Activated CD4-positive, alpha-beta T cell treated with anti-CD3 and anti-CD28 coated beads, Interleukin-2, amount 50 U/mL, for 48 hours (primary cell): ENCODE data around the gene ZNF804B.

Experiments
- DNase-seq, 2 experiments: peaks; one replicate each; pipeline ENCODE4 v3.0.0-alpha.2; 2020

Gene ZNF804B

DNA sequence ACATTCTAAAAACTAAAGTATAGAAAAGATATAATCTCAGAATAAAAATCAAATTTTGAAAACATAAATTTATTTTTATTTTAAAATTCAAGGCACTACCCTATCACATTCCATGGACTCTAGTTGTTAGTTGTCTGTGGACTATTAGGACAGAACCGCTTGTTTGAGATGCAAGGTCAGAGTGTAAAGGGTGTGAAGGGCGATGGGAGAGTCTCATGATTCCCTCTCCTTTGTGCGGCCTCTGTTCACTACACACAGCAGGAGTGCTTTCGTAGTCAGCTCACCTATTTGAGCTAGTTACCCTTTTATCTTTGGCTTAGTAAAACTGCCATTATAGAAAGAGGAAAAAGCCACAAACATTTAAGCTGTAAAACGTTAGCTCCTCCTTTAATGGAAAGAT, 225.8 kb downstream of the ZNF804B start:
- DNase-seq: no peak

DNA sequence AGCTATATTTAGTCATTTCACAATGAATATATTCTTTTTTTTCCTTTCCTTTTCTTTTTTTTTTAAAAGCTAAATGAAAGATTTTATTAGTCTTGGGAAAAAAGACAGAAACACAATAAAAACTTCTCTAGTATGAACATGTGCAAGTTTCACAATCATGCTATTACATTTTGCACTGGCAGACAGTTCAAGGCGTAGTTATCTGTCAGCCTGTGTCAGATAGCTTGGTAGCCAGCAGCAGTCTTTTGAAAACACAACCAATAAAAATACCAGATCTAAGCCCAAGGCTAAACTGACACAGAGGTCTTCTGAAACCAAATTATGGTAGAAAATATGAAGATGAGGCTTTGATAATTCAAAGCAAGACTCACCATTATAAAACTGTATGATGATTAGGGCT, 241.8 kb downstream of the ZNF804B start:
- no peak for DNase-seq

DNA sequence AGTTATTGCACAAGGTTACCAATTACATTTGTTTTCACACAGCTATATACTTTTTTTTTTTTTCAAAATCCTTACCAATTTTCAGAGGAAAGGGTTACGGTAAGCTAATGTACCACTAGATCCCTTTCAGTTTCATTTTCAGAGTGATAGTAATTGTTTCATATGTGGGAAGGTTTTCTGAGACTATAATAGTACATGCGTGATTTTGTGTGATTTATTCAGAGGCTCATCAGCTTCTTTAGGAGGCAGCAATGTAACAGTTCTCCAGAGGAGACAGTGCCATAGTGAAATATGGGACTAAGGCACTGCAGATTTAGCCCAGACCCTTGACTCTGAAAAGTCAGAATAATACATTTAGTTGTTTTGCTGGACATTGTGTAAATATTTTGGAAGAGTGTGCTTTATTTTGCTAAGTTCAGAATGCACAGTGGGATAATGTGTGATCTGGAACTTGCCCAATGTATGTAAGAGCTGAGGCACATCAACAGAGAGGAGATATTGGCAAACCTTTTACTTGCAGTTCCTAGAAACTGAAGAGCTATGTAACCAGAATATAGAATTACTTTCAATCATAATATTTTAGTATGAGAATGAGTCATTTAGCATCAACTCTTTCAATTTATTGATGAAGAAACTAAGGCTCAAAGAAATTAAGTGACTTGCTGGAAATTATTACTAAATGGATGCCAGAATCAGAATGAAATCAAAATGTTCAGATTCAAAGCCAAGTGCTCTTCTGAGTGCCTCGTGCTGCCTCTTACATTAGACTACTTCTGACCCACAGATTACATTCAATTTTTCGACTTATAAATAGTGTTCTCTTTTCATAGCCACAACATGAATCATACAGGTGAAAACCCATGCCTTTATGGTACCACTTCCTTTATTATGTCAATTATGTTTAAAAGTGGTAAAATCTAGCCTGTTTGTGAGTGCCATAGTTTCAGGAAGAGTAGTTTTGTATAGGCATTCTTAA, 243.8 kb downstream of the ZNF804B start:
- DNase-seq: no peak

DNA sequence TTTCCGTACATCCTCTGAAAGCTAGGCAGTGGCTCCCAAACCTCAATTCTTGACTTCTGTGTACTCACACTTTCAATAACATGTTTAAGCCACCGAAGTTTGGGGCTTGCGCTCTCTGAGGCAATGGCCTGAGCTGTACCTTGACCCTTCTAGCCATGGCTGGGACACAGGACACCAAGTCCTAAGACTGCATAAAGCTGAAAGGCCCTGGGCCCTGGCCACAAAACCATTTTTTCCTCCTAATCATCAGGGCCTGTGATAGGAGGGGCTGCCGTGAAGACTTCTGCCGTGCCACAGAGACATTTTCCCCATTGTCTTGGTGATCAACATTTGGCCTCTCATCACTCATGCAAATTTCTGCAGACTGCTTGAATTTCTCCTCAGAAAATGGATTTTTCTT, 252.5 kb downstream of the ZNF804B start:
- DNase-seq: no peak

DNA sequence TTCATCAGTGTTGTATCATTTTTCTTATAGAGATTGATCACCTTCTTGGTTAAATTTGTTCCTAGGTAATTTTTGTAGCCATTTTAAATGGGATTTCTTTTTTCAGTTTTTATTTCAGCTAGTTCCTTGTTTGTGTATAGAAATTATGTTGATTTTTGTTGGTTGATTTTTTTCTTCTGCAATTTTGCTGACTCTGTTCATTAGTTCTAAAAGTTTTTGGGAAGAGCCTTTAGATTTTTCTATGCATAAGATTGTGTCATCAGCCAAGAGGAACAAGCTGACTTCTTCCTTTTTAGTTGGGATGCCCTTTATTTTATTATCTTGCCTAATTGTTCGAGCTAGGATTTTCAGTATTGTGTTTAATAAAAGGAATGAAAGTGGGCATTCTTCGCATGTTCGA, 258.2 kb downstream of the ZNF804B start:
- DNase-seq: no peak

DNA sequence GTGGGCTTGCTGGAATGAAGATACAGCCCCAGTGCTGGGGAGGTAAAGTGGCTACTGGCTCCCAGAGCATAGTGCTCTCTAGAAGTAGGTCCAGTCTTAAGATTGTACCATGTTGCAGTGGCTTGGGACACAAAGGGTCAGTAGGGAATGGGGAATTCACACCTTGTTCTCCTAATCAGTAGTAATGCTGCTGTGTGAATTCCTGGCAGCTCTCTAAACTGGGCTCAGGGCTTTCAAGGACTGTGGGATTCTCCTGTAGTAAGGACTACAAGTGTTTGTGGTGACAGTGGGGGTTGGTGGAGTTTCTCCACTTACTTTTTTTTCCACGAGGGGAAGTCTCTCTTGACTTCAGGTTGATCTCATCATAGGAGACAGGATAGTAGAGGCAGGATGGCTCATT, 262.2 kb downstream of the ZNF804B start:
- DNase-seq: no peak

DNA sequence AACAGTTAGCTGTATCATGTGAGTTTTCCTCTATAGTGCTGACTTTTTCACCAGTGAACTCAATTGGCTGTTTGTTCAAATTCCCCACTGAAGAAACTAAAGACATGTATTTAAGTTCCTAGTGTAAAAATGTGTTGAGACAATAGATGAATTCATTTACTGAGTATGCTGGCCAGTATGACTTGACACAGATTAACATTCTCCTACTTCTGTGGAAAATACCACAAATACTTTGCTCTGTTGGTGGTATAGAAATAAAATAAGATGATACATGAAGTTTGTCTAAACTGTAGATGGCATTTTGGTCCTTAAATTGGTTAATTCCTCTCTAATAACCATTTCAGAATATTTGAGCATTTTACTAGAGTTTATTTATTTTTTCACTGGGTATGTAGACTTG, 263.7 kb downstream of the ZNF804B start:
- DNase-seq: no peak

DNA sequence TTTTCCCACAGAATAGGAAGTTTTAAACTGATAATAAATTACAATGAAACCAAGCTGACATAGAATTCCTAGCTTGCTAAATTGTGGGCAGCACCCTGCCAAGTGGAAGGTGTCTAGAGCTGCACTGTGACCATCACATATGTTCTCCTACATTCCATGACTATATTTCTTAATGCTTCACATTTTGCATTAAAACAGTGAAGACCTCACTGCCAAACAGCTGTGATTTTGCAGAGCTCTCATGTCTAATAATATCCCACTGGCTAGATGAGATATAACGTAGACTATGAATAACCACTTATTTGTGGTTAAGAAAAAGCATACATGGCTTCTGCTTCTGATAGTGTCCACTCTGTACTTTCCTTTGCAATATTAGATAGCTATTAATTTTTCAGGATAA, 264.4 kb downstream of the ZNF804B start:
- no peak for DNase-seq

DNA sequence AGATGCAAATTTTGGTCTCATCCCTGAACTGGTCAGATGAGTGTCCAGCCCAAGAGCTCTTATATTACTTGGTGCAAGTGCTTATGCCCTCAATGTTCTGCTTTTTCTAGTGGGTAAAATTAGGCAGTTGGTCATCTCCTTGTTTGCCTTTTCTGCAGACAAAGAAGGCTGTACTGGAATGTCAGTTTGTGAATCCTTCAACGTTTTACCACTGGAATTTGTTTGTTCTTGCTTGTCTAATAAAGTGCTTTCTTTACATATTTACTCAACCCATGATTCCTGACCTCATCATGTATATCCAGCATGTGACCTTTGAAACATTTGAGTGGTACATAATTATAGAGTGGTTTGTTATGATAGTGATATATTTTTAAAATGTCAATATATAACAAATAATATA, 268.3 kb downstream of the ZNF804B start:
- no peak for DNase-seq

DNA sequence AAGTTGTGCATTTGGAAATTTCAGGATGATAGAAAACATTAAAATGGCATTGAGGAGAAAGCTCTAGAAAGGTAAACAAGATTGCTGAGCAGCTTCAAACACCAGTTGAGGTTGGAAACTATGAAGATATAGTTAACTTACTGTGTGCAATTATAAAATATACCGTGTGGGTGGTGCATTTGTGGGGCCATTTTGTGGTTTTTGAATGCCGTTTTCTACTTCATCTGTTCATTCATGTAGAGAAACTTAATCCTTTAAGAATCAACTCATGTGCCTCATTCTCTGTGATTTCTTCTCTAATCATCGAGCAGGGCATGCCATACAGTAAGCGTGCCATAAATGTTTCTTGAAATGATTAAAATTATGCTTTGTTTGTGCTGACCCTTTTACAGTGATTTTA, 268.8 kb downstream of the ZNF804B start:
- no peak for DNase-seq

DNA sequence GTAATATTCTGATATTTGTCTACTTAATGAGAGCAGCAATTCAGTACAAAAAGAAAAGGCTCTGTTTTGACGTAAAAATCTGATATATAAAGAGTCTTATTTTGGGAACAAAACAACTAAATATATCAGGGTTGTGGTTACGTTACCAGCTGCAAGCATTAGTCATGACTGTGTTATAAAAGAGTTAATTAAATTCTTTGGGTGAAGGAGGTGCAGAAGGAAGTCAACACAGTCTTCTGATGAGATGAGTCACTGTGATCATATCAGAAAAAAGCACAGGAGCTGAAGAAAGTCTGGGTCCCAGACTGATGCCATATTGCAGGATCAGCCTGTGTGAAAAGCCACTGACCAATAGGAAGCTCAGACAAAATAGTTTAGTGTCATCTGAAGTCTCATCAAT, 270.4 kb downstream of the ZNF804B start:
- DNase-seq: no peak

DNA sequence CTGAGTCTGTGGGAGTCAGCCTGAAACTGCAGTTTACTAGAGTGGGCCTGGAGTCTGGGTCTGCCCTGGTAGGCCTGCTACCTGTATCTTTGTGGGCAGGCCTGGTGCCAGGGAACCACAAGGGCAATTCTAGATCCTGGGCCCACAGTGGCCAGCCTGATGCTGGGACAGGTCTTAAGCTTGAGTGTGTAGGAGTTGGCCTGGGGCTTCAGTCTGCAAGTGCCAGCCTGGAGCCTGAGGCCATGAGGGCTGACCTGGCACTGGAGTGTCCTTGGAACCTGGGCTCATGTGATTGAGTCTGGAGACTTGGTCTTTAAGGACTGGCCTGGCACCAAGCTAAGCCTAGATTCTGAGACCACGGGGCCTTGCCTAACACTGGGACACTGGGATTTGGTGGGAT, 281.7 kb downstream of the ZNF804B start:
- DNase-seq: no peak

DNA sequence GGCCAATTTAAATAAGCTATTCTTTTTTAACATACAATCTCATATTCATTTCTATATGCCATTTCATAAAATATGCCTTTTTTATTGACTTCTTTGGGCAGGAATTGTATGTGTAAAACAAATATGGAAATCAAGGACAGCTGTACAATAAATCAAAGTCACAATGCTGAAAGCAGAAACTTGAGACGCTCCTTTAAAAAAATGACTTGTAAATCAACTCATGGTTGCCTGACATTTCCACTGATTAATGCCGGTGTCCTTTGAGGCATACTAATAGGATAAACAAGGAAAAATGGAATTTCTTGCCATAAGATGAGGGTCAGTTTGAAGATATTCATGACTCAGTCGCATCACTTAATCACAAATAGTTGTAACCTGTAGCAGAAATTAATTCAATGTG, 283.4 kb downstream of the ZNF804B start:
- no peak for DNase-seq

DNA sequence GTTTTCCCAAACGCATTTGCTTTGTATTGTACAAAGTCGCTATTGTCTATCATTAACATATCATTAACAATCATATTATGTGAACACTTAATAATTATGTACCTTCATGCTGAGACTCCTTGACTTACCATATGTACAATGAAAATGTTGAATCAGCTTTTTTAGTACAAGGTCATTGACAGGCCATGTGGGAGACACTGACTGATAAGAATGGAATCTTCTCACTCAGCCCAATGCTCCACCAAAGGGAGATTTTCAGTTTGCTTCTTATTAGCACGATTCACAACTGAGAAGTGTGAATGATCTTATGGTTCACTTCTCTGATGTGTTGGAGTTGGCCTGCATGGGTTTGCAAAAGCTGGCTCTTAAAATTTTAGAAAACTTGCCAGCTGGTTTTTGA, 289.5 kb downstream of the ZNF804B start:
- no peak for DNase-seq

DNA sequence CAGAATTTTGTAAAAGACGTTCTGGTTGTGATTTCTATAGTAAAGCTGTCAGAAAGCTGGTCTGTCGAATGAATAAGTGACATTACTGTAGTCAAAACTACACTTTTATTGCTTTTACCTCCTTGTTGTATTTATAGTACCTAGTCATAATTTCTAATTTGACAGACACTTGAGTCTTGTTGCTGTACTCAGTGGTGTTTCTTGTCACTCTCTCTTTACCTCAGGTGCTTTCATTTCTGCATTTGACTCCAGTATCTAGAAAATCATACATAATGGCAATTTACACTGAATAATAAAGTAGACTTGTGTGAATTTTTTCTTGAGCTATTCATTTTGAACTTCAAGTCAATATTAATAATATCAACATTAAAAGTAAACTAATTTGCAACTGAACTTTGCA, 293.6 kb downstream of the ZNF804B start:
- no peak for DNase-seq

DNA sequence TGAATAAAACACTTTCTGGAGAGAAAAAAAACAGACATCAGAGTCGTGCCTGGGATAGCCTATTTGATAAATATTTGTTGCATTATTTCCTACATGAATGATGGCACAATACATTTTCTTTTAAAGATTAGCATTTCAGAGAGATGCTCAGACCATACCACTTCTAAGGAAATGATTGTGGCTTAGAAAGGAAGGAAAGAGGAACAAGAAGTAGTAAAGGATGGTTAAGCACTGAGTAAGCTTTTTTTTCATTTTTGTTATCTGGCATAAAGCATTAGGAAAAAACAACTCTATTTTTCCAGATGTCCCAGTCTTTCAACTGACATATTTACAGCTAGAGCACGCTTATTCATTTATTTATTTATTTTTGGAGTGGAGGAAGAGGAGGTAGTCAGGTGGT, 294.9 kb downstream of the ZNF804B start:
- no peak for DNase-seq

DNA sequence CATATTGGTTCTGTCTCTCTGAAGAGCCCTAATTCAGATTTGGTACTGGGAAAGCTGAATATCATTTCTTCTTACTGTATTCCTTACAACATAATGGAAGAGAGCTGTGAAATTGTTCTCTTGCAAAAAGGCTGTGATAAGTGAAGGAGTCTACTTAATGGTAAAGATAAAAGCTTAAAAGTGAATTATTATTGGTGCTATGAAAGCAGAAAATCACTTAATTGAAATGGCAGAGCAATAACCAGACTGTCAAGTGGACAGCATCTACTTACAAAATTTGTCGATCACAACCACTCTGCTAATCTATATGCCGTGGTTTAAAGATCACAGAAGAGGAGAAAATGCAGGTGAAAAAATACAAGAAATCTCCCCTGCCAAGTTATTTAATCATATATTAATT, 300.7 kb downstream of the ZNF804B start:
- no peak for DNase-seq

DNA sequence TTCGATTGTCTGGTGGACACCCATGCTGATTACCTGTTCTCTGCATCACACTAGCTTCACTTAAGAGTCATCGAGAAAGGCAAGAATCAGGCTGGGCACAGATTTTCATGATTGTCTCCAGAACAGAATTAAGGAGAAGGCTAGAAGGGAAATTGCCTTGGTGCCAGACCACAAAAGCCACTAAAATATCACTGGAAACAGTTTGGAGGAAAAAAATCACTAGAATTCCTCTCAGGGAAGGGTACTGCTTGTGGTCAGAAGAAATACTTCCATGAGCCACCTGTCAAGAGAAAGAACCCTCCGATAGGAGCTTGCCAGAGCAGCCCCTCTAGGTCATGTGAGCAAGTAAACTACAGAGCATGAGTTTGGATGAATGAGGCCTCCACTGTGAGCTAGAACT, 305.3 kb downstream of the ZNF804B start:
- DNase-seq: no peak

DNA sequence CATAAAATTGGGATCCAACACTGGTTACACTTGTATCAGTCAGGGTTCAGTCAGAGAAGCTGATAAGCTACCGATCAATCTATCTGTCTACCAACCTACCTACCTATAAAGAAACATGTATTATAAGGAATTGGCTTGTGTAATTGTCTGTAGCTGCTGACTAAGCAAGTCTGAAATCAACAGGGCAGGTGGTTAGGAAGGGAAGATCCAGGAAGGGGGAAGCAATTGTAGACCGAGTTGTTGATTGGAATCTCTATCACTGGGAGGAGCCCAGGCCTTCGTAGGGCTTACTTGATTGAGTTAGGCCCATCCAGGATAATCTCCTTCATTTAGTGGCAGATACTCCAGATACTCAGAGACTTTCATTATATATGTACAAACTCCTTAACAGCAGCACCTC, 307.5 kb downstream of the ZNF804B start:
- no peak for DNase-seq

DNA sequence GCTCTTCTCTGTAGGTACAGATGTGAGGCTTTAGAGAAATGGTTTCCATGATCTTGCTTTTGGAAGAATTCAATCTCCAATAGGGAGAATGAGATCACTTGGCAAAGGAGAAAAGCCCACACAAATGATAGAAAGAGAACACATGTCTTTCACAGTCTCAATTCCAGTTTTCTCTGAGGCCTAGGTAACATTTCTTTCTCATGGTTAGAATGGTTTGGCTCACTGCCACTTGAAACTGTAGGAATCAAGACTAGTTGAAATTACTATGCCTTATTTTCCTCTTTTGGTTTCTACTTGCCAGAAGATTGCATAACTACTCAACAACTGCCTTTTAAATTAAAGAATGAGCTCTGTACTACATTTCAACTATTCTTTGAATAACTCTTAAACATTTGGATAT, 312.6 kb downstream of the ZNF804B start:
- DNase-seq: no peak

DNA sequence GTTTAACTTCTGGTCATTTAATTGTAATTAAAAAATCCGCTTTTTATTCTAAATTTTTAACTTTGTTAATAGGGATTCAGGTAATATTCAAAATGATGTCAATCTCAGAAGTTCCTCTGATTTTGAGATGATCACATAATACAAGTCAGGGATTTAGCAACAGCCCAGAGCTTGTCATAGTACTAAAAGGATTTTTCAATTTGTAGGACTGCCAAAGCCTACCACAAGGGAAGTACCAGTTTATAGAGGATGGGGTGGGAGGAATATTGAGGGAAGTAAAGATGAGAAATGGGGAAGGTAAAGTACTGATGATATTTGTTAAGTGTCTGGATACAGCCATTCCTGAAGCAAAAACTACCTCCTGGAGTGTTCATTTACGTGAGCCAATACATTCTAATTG, 314.3 kb downstream of the ZNF804B start:
- DNase-seq: no peak

DNA sequence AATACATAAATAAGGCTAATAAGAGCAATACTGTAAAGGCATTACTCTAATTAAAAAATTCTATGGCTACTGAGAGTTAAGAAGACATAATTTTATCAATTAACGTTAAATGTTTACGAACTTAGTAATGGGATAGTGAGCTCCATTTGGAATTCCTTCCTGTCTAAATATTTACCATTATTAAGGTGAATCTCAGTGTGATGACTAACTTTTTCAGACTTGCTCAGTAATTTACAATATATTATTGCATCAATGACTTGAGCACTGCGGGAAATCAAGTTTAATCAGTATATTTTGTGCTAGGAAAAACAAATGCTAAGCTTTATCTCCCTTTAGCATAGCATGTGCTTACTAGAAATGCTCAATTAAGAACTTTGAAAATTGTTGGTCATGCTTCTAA, 318.5 kb downstream of the ZNF804B start:
- no peak for DNase-seq

DNA sequence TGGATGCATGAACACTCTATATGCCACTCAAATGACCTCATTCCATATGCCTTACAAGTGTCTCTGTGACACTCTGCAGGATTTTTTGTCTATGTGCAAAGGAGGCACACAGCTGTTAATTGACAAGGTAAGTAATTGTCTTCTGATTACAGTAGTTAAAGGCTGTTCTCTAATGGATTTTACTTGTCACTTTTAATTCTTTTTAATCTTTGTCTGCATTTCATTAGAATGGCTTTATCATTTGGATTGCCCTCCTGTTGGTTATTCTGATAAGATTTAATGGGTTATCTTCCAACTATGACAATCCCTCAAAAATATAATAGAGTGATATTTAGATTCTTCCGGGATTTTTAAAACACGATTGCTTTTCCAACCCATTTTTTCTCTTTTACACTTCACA, 326.1 kb downstream of the ZNF804B start:
- no peak for DNase-seq

DNA sequence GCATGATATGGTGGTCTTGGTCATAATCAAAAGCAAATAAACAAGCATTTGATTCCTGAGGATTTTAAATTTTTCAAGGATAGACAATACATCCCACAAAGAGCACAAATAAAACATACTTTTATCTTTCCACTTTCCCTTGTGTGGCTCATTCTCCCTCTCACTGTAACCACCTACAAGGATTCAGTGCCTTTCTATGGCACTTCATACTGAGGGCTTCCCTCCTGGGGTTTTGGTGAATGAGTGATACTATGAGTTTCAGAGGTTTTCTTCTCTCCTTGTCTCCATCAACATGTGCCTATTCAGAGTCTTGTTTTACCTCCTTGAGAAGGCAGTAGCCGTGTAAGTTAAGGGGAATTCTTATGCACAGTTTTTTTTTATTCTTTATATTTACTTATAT, 332.1 kb downstream of the ZNF804B start:
- DNase-seq: no peak

DNA sequence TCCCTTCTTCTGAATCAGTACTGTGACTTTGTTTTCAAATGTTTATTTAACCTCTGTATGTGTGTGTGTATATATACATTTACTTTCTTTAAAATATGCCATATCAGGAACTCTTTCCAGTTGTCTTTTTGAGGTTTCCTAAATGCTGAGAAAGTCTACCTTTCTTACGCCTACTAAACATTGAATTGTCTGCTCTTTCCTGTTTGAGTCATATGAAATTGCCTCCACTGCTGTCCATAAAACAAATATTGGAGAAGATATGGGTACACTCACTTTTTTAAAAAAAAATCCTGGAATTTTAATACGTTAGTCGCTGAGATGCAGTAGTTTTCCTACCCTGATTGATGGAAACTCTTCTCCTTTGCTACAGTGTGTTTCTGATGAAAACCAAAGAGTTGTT, 334.8 kb downstream of the ZNF804B start:
- DNase-seq: no peak
